GM19351 (cell line): ENCODE measurements around the gene PFKP.

Experiments
- ATAC-seq: cut with Tn5 transposase; IDR thresholded peaks from one replicate; pipeline ENCODE4 v1.9.1; 2021; ENCODE audit warnings: mild to moderate bottlenecking, moderate library complexity; ENCODE audit not compliant: unreplicated experiment

The PFKP gene

DNA sequence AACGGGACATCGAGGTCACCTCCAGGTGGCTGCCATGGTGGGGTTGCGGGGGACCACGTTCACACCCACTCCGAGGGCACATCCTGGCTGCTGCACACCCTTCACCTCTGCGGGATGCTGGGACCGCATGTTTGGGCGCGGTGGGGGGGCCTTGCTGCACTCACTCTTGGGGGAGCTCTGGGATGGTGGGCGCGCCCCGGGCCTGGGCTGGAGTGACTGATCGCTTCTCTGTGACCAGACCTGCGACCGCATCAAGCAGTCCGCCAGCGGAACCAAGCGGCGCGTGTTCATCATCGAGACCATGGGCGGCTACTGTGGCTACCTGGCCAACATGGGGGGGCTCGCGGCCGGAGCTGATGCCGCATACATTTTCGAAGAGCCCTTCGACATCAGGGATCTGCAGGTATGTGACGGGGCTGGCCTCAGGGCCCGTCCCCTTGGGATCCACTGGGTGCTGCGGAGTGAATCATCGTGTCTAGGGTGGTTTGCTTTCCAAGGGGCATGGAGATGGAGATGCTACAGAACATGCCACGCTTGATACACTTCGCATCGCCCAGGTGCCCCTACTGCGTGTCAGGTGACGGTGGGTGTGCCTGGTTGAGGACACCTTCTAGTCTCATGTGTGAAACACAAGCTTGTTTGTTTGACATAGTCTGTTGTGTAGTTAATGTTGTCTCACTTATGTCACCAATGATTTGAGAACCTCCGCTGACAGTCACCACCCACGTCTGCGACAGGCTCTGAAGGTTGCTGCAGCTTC is 62.4 kb downstream of the PFKP start:
- ATAC-seq = no peak

- ATAC-seq = no peak
Measured at GRCh38 chr10:3131098-3131497, 63.8 kb downstream of the PFKP start.

DNA sequence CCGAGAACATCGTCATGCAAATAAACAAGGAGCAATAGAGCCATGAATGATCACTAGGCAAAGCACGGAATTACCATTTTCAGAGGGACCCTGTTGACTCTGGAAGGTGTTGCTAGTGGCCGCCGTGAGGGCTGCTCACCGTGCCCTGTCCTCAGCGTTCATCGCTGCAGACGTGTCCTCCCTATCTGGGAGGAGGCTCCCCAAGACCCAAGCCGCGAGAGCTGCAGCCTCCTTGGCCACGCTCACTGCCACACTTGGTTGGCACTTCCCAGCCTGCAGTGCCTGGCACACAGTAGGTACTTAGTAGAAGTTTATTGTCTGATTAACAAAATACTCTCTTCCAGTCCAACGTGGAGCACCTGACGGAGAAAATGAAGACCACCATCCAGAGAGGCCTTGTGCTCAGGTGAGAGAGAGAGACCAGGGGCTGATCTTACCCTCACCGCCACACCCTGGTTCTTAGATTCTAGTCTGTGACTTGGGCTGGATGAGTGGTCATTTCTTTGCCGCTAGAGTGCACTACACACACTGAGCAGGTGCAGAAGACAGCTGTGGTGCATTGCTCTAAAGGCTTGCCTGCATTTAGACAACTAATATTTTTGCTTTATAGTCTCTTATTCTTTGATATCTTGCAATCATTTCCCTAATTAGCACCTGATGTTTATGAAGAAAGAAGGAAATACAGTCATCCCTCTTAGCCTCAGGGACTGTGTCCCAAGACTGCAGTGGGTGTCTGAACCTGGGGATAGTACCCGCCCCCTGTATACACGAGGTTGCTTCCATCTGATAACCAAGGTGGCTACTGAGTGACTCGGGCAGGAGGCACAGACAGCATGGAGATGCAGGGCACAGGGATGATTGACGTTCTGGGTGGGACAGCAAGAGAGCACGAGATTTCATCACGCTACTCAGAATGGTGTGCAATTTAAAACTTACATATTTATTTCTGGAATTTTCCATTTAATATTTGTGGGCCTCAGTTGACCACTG is 65.0 kb downstream of the PFKP start:
- no peak for ATAC-seq

GRCh38 chr10:3133948-3134347 is 66.6 kb downstream of the PFKP start:
- no peak for ATAC-seq

GRCh38 chr10:3135006-3135405 is 67.7 kb downstream of the PFKP start:
- ATAC-seq = no peak

DNA sequence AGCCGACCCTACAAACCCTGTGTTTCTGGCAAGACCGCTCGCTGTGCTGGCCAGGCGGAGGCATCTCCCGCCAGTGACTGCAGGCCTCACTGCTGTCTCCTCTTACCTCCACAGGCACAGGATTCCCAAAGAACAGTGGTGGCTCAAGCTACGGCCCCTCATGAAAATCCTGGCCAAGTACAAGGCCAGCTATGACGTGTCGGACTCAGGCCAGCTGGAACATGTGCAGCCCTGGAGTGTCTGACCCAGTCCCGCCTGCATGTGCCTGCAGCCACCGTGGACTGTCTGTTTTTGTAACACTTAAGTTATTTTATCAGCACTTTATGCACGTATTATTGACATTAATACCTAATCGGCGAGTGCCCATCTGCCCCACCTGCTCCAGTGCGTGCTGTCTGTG is 69.0 kb downstream of the PFKP start:
- no peak for ATAC-seq

DNA sequence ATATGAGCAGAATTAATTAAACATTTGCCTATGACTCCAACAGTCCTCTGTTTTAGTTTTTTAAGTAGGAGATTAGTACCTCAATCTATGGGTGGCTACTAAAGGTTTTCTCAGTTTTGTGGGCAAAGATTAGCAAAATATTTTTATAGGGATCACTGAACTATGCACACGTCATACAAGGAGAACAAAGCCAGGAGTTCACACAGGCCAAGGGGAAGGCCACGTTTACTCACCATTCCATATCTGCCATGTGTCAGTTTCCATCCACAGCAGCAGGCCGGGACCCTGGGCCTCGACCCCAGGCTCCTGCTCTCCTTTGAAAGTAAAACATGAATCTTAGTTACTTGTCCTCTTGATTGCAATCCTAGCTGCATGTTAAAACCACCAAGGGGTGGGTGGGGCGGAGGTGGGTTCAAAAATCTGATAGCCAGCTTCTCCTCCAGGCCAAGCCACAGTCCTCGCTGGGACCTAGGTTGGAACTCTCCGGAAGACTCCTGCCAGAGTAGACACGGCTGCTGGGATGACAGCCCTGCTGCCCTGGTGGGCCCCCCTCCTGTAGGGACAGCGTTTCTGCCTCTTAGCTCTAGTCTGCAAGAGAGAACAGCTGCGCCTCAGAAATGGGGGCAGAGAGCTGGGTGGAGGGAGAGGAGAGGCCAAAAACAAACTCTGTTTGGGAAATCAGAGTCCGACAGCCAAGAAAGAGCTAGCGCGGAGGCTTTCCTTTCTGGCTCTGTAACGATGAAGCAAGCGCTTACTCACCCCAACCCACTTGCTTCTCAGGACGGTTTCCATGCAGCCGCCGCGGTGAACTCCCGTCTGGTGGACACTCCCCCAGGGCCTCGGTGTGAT is 69.6 kb downstream of the PFKP start:
- no peak for ATAC-seq

GRCh38 chr10:3137958-3138726 is 70.8 kb downstream of the PFKP start:
- no peak for ATAC-seq

DNA sequence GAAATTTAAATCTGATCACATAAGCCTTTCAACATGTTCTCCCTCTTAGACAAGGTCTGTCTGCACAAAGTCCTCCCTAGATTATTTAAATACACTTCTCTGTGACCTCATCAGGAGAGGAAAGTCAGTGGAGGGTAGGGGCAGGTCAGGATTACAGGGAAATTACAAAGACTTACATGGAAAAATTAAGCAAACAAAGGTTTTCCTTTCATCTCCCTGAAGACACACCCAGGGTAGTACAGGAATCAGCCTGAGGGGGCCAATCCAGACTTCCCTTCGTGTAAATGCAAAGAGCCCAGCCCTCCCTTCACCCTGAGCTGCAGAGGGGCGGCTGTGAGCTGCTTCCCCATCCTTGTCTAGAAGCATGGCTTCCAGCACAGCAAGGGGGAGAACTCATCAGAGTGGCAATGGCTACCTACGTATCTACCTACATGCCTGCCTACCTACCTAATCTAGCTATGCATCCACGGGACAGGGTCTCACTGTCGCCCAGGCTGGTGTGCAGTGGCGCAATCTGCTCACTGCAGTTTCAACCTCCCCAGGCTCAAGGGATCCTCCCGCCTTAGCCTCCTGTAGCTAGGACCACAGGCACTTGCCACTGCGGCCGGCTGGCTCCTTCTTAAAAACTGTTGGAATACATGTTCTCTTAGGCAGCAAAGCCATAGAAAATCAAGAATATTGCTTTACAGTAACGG is 72.0 kb downstream of the PFKP start:
- no peak for ATAC-seq

DNA sequence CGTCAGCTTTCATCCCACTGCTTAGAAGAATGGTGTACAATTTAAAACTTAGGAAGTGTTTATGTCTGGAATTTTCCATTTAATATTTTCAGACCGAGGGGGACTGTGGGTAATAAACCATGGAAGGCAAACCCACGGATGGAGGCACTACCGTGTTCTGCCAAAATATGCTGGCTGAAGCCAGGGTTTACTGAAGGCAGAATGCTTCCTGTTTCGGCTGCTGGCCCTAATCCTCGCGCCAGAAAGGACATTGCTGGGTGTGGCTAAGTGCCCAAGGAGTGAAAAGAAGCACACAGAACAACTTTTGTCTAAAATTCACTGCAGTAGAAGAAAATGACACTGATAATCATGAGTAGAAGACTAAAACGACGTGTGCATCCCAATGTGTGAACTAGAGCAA is 72.9 kb downstream of the PFKP start:
- no peak for ATAC-seq

- ATAC-seq = no peak
Measured at GRCh38 chr10:3141351-3142005, 74.1 kb downstream of the PFKP start.

DNA sequence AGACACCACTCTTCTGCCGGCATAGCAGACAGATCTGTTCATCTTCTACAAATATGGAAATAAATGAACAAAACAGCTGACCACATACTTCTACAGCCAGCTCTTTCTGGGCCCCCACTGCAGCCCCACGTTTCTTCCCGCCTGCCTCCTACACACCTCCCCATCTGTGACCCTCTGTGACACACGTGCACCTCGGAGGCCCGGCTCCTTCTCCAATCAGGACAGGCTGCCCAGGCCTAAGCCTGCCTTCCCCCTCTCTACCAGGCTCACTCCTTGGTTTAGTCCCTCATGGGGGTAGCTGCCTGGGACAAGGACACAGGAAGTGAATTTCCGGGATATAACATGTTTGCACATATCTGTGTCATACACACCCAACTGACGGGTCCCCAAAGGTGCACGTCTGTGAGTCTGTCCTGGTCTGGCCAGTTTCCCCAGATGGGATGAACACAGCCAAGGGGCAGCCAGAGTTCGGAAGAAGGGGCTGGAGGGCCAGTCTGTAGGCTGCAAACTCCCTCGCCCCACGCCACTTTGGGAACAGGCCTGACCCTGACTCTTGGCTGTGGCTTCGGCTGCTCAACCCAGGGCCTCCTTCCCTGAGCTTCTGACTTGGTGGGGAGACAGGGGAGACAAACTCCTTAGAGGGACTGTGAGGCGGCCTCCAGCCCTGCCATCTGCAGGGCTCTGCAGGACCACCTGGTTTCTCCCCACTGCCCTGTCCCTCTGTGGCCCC is 75.0 kb downstream of the PFKP start:
- ATAC-seq = no peak

DNA sequence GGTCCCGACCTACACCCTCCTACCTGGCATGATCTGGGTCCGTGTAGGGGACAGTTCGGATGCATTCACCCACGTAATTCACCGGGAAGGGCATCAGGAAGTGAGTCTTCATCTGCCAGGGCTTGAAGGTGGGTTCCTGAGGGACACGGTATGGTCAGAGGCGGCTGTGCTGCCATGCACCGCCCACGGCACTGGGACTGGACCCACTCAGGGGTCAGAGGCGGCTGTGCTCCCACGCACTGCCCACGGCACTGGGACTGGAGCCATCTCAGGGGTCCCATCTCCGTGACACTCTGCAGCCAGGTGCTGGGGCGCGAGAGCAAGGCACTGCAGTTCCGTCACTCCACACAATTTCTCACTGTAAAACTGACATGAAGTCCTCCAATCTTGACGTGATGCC is 76.0 kb downstream of the PFKP start:
- ATAC-seq = no peak

- no peak for ATAC-seq
Measured at GRCh38 chr10:3143791-3144434, 76.6 kb downstream of the PFKP start.

DNA sequence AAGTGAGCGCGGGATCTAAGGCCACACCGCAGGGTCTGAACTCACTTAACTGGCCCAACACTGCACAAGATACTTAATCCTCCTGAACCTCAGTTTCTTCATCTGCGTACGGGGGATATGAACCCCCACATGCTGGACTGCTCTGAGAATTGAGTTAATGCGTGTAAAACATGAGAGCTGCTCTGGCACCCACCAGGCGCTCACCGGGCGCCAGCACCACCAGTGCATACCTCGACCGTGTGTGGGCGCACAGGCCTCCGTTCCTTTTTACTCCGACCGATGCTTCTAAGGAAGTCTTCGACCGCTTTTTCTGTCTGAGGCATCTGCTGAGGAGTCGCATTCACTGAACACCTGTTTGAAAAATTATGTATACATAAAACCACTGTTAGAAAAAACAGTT is 78.0 kb downstream of the PFKP start:
- no peak for ATAC-seq

DNA sequence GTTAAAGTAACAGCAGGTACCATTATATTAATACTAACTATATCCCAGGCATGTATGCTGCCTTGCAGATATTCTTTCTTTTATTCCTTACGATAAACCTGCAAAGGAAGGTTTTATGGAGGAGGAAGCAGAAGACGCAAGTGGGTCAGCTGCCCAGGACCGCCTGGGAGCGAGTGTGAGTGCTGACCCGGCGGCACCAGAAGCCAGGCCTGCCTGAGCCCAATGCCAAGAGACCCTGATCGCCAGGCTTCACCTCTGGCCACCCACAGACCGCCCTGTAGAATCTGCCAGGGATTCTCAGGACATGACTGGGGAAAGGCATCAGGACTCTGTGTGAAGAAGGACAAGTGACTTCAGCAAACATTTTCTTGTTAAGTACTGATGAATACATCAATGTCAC is 78.9 kb downstream of the PFKP start:
- ATAC-seq = no peak

GRCh38 chr10:3147117-3147820 is 79.9 kb downstream of the PFKP start:
- ATAC-seq = no peak
